ENCODE data around the gene UBE2G2.

Gene UBE2G2

GRCh38 chr21:44801468-44802395 is at the start of gene UBE2G2:
Gene UBE2G2, minus strand, starts transcription at chr21:44801820. Its CDS starts 72 bp downstream, at chr21:44801748.
- peak; percentile 93 for DNase-seq

GRCh38 chr21:44850905-44851657 is 49.5 kb upstream of the UBE2G2 start:
- DNase-seq: no peak

GRCh38 chr21:44850208-44850800 is 48.7 kb upstream of the UBE2G2 start:
- no peak for DNase-seq

- no peak for DNase-seq
Measured at GRCh38 chr21:44849616-44850130, 48.1 kb upstream of the UBE2G2 start.

- no peak for DNase-seq
Measured at GRCh38 chr21:44848821-44849521, 47.4 kb upstream of the UBE2G2 start.

- no peak for DNase-seq
Measured at GRCh38 chr21:44847261-44848056, 45.8 kb upstream of the UBE2G2 start.

- peak; percentile 86 for DNase-seq
Measured at GRCh38 chr21:44846485-44847260, 45.1 kb upstream of the UBE2G2 start.

GRCh38 chr21:44846224-44846484 is 44.5 kb upstream of the UBE2G2 start:
- DNase-seq: no peak

- peak; percentile 98 for DNase-seq
Measured at GRCh38 chr21:44845418-44846223, 44.0 kb upstream of the UBE2G2 start.

- DNase-seq: no peak
Measured at GRCh38 chr21:44844256-44844655, 42.6 kb upstream of the UBE2G2 start.

- no peak for DNase-seq
Measured at GRCh38 chr21:44842721-44843445, 41.3 kb upstream of the UBE2G2 start.

GRCh38 chr21:44842087-44842486 is 40.5 kb upstream of the UBE2G2 start:
- DNase-seq: no peak

- DNase-seq: no peak
Measured at GRCh38 chr21:44840771-44841170, 39.2 kb upstream of the UBE2G2 start.

- DNase-seq: no peak
Measured at GRCh38 chr21:44838951-44839350, 37.3 kb upstream of the UBE2G2 start.

- no peak for DNase-seq
Measured at GRCh38 chr21:44838039-44838895, 36.6 kb upstream of the UBE2G2 start.

GRCh38 chr21:44837537-44837936 is 35.9 kb upstream of the UBE2G2 start:
- DNase-seq: no peak

- peak; percentile 88 for DNase-seq
Measured at GRCh38 chr21:44836666-44837471, 35.2 kb upstream of the UBE2G2 start.

- no peak for DNase-seq
Measured at GRCh38 chr21:44836349-44836665, 34.7 kb upstream of the UBE2G2 start.
